Smooth muscle cell (in vitro differentiated cells): ENCODE measurements around the gene GADD45B. TPM values are rescaled to one million over a fixed set of nuclear protein-coding genes. Genes with fewer than 3 reads are reported as not detected.
"Not testable (repeated sequence)": the region's sequence is repeated elsewhere in the genome, so short reads cannot be mapped to it uniquely, and the experiment has no call there.

ENCODE experiments used
- DNase-seq: peaks from one replicate; lab custom pipeline; 2025; ENCODE audit not compliant: unreplicated experiment; lab: John Stamatoyannopoulos, UW
- H2AFZ ChIP-seq: fragments of 200-600 bp; sonication (generic); 2 replicates; pipeline ENCODE4 v1.6.0; 2016; ENCODE audit warnings: antibody characterized with exemption, low read depth, mild to moderate bottlenecking
- H3F3A ChIP-seq: fragments of 200-600 bp; sonication (generic); 2 replicates; pipeline ENCODE4 v1.6.0; 2017; ENCODE audit warnings: antibody characterized with exemption, low read depth
- H3K27ac ChIP-seq: fragments of 200-600 bp; sonication (generic); 2 replicates; pipeline ENCODE4 v1.5.1; 2016; ENCODE audit warnings: low read depth, mild to moderate bottlenecking
- H3K27me3 ChIP-seq: fragments of 200-600 bp; sonication (generic); 2 replicates; pipeline ENCODE4 v1.6.1; 2016; ENCODE audit warnings: low read depth, mild to moderate bottlenecking
- H3K36me3 ChIP-seq: fragments of 200-600 bp; sonication (generic); 2 replicates; pipeline ENCODE4 v1.5.1; 2016; ENCODE audit warnings: low read depth
- H3K4me1 ChIP-seq: fragments of 200-600 bp; sonication (generic); 2 replicates; pipeline ENCODE4 v1.5.1; 2016; ENCODE audit warnings: low read depth
- H3K4me2 ChIP-seq: fragments of 200-600 bp; sonication (generic); 2 replicates; pipeline ENCODE4 v1.6.0; 2016; ENCODE audit warnings: mild to moderate bottlenecking
- H3K4me3 ChIP-seq: fragments of 200-600 bp; sonication (generic); 2 replicates; pipeline ENCODE4 v1.5.1; 2016; ENCODE audit warnings: mild to moderate bottlenecking
- H3K79me2 ChIP-seq: fragments of 200-600 bp; sonication (generic); 2 replicates; pipeline ENCODE4 v1.6.0; 2016; ENCODE audit warnings: low read depth, mild to moderate bottlenecking
- H3K9ac ChIP-seq: fragments of 200-600 bp; sonication (generic); 2 replicates; pipeline ENCODE4 v1.6.0; 2016; ENCODE audit warnings: low read depth
- H3K9me3 ChIP-seq: fragments of 200-600 bp; sonication (generic); replicated peaks from 2 replicates; pipeline ENCODE4 v1.5.1; 2016; ENCODE audit warnings: low read depth
- H4K20me1 ChIP-seq: fragments of 200-600 bp; sonication (generic); 2 replicates; pipeline ENCODE4 v1.6.0; 2016; ENCODE audit warnings: low read depth
- CTCF ChIP-seq: fragments of 200-600 bp; sonication (generic); IDR thresholded peaks from 2 replicates; pipeline ENCODE4 v1.5.1; 2017; ENCODE audit warnings: borderline replicate concordance, mild to moderate bottlenecking, antibody characterized with exemption; ENCODE audit not compliant: insufficient read depth, poor library complexity, severe bottlenecking
- WGBS: methylation state at CpG from one replicate; pipeline ENCODE4 v1.1.7; 2016; ENCODE audit warnings: low lambda C conversion rate; 5-methylcytosine and 5-hydroxymethylcytosine counted together
- polyA plus RNA-seq: library from polyadenylated mRNA; unstranded; fragments of >200 nt; fragmentation: Nextera tagmentation; extraction: Ambion mirVana; gene quantifications from 2 replicates; pipeline ENCODE4 v1.2.1, GENCODE V29; 2016
- total RNA-seq: library from RNA; depleted of rRNA; stranded (reverse); fragments of >200 nt; gene quantifications from 2 replicates; pipeline ENCODE4 v1.2.3, GENCODE V29; 2014

Gene GADD45B
- total and polyA plus RNA-seq, 2 experiments from 2014 or later: 252 to 533 TPM

GRCh38 chr19:2492870-2493269, 16.9 kb downstream of the GADD45B start:
- H3K79me2 ChIP-seq: no peaks in the 10 kb centered on the region
- peaks cover 9% of the 10 kb centered on the region for H3K4me1 ChIP-seq
- H3K4me2 ChIP-seq: no peak overlapping the region
- H4K20me1 ChIP-seq: no peaks in the 10 kb centered on the region
- H3K9me3 ChIP-seq: no peaks in the 10 kb centered on the region
- no peak overlapping the region for H2AFZ ChIP-seq
- H3K27ac ChIP-seq: peak overlapping the region; percentile 92
- no peak overlapping the region for H3K4me3 ChIP-seq
- H3K36me3 ChIP-seq: no peaks in the 10 kb centered on the region
- no peaks in the 10 kb centered on the region for H3K27me3 ChIP-seq
- WGBS: 71% methylated on average over 6 of the region's 8 CpGs
- peaks cover 20% of the 10 kb centered on the region for H3F3A ChIP-seq
- no peak for TF ChIP-seq CTCF
- no peak for DNase-seq
- H3K9ac ChIP-seq: peak overlapping the region; percentile 28

GRCh38 chr19:2493448-2493847, 17.5 kb downstream of the GADD45B start:
- H3K4me1 ChIP-seq, H3K9me3 ChIP-seq, H4K20me1 ChIP-seq, H3K27me3 ChIP-seq, H3K4me3 ChIP-seq, H3K36me3 ChIP-seq, DNase-seq, H2AFZ ChIP-seq, H3K79me2 ChIP-seq: not testable (repeated sequence)
- Histone ChIP-seq H3K27ac (peak overlapping the region; percentile 92), H3K9ac (peak overlapping the region; percentile 57), H3K4me2 (peak overlapping the region; percentile 92), H3F3A (peaks cover 24% of the 10 kb centered on the region)
- WGBS: 74% methylated on average over 14 of the region's 14 CpGs

- no peaks in the 10 kb centered on the region for H3K79me2 ChIP-seq
- peak overlapping the region; percentile 92 for H3K4me2 ChIP-seq
- peak overlapping the region; percentile 57 for H3K9ac ChIP-seq
- H3K9me3 ChIP-seq: no peaks in the 10 kb centered on the region
- H3F3A ChIP-seq: peaks cover 27% of the 10 kb centered on the region
- H3K4me1 ChIP-seq: peaks cover 9% of the 10 kb centered on the region
- H3K27ac ChIP-seq: peak overlapping the region; percentile 92
- H3K36me3 ChIP-seq: no peaks in the 10 kb centered on the region
- no peaks in the 10 kb centered on the region for H3K27me3 ChIP-seq
- no peak for TF ChIP-seq CTCF
- WGBS: 12% methylated on average over 20 of the region's 21 CpGs
- no peaks in the 10 kb centered on the region for H4K20me1 ChIP-seq
- peak overlapping the region; percentile 54 for H3K4me3 ChIP-seq
- DNase-seq: peak; percentile 32
- no peak overlapping the region for H2AFZ ChIP-seq
Measured at GRCh38 chr19:2494084-2494446, 18.1 kb downstream of the GADD45B start.

DNA sequence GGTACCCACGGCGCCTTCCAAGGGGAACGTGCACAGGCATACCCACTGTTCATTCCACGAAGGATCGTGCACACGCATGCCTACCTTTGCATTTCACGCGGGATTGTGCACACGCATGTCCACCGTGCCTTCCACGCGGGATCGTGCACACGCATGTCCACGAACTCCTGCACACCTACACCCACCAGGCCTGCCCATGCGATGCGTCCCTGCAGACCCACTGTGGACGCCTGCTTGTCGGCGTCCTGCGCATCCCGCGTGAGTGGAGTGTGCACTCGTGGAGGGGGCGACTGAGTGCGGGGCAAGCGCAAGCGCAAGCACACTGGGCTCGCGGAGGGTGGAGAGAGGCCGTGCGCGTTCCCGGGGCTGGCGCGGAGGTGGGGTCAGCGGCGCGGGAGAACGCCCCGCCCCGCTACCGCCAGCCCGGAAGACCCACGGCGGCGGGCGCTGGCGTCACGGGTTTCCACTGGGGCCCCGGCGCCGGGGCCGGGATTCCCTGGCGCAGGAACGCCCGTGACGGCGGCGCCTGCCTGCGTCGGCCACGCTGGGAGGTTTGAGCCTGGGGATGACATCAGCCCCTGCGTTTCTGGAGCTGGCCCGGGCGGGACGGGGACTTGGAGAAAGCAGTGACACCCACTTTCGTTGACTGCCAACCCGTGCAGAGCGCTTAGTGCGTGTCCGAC, 18.7 kb downstream of the GADD45B start:
- peaks cover 27% of the 10 kb centered on the region for H3F3A ChIP-seq
- H4K20me1 ChIP-seq: no peaks in the 10 kb centered on the region
- TF ChIP-seq CTCF: no peak
- no peaks in the 10 kb centered on the region for H3K36me3 ChIP-seq
- H3K4me2 ChIP-seq: peak overlapping the region; percentile 92
- H3K4me1 ChIP-seq: peaks cover 9% of the 10 kb centered on the region
- no peaks in the 10 kb centered on the region for H3K27me3 ChIP-seq
- WGBS: 19% methylated on average over 46 of the region's 72 CpGs
- H3K27ac ChIP-seq: peak overlapping the region; percentile 92
- no peaks in the 10 kb centered on the region for H3K9me3 ChIP-seq
- DNase-seq: peak; percentile 67
- no peaks in the 10 kb centered on the region for H3K79me2 ChIP-seq
- peak overlapping the region; percentile 54 for H3K4me3 ChIP-seq
- no peak overlapping the region for H2AFZ ChIP-seq
- H3K9ac ChIP-seq: peak overlapping the region; percentile 91
